OCI-LY7 (cell line): ENCODE measurements around the gene RAF1. TPM values are rescaled to one million over a fixed set of nuclear protein-coding genes. Genes with fewer than 3 reads are reported as not detected.
A peak's percentile ranks its signal among the peaks of the same experiment; 100 is the strongest.

Experiments
- BruUV-seq: library from RNA; stranded (reverse); fragments of 400-500 nt; replicated peaks from 2 replicates; lab custom pipeline; 2021; lab: Mats Ljungman, UMichigan
- CTCF ChIA-PET: fragments of 300-600 bp; sonication (Branson Sonifier 250); formaldehyde crosslinking; loops from one replicate; lab custom pipeline; 2022; ENCODE audit warnings: antibody characterized with exemption; ENCODE audit not compliant: unreplicated experiment; lab: Charles Lee
- POLR2A ChIA-PET: fragments of 300-600 bp; sonication (Branson Sonifier 250); formaldehyde crosslinking; loops from one replicate; lab custom pipeline; 2022; ENCODE audit warnings: antibody characterized with exemption; lab: Charles Lee
- DNase-seq: peaks from one replicate; pipeline ENCODE4 v3.0.0-alpha.2; 2015; ENCODE audit warnings: low spot score
- H2AFZ ChIP-seq: fragments of 200-600 bp; sonication (generic), shearing (Covaris generic); 2 replicates; pipeline ENCODE4 v1.6.1; 2014; ENCODE audit warnings: mild to moderate bottlenecking, antibody characterized with exemption, low read length, moderate library complexity
- H3K27ac ChIP-seq: fragments of 200-600 bp; sonication (generic); 2 replicates; pipeline ENCODE4 v1.5.1; 2014; ENCODE audit warnings: mixed run types, low read depth, mild to moderate bottlenecking, moderate library complexity, low read length, inconsistent platforms; ENCODE audit not compliant: poor library complexity, severe bottlenecking
- H3K36me3 ChIP-seq: fragments of 200-600 bp; sonication (generic); 2 replicates; pipeline ENCODE4 v1.6.1; 2014; ENCODE audit warnings: mild to moderate bottlenecking, antibody characterized with exemption, low read length, moderate library complexity, mixed read lengths; ENCODE audit not compliant: insufficient read depth
- H3K4me1 ChIP-seq: fragments of 200-600 bp; sonication (generic); 2 replicates; pipeline ENCODE4 v1.5.1; 2014; ENCODE audit warnings: mild to moderate bottlenecking, low read length; ENCODE audit not compliant: insufficient read depth, poor library complexity, severe bottlenecking
- H3K4me2 ChIP-seq: fragments of 200-600 bp; sonication (generic); 2 replicates; pipeline ENCODE4 v1.6.1; 2014; ENCODE audit warnings: mild to moderate bottlenecking, low read length
- H3K4me3 ChIP-seq: fragments of 200-600 bp; sonication (generic); 2 replicates; pipeline ENCODE4 v1.5.1; 2014; ENCODE audit warnings: mild to moderate bottlenecking, low read depth, low read length; ENCODE audit not compliant: poor library complexity, severe bottlenecking
- H3K79me2 ChIP-seq: fragments of 200-600 bp; sonication (generic); 2 replicates; pipeline ENCODE4 v1.6.1; 2016; ENCODE audit warnings: low read depth, mild to moderate bottlenecking, low read length, moderate library complexity, mixed read lengths; ENCODE audit not compliant: insufficient read depth
- H3K9me2 ChIP-seq: fragments of 200-600 bp; sonication (generic); 2 replicates; pipeline ENCODE4 v1.6.1; 2016; ENCODE audit warnings: mild to moderate bottlenecking, low read length, mixed read lengths; ENCODE audit not compliant: insufficient read depth
- H3K9me3 ChIP-seq: fragments of 200-600 bp; sonication (generic); 2 replicates; pipeline ENCODE4 v1.6.1; 2014; ENCODE audit warnings: mild to moderate bottlenecking, mixed run types, low read length, mixed read lengths
- H4K20me1 ChIP-seq: fragments of 200-600 bp; sonication (generic); 2 replicates; pipeline ENCODE4 v1.6.1; 2014; ENCODE audit warnings: mild to moderate bottlenecking, antibody characterized with exemption, low read length, moderate library complexity, mixed read lengths; ENCODE audit not compliant: insufficient read depth
- EZH2phosphoT487 ChIP-seq: fragments of 200-600 bp; sonication (generic); IDR thresholded peaks from 2 replicates; pipeline ENCODE4 v1.6.1; 2018; ENCODE audit warnings: low read depth, borderline replicate concordance, mild to moderate bottlenecking, mixed run types, antibody characterized with exemption, low read length, moderate library complexity, mixed read lengths
- intact Hi-C: fragments of 100-400 bp; cut with micrococcal nuclease; formaldehyde crosslinking; loops from one replicate; pipeline ENCODE4 v1.10.0; 2022; ENCODE audit not compliant: unreplicated experiment
- small RNA-seq: library from RNA; depleted of rRNA; stranded (forward); fragments of <200 nt; gene quantifications from one replicate; pipeline ENCODE3, GENCODE V24; 2014
- total RNA-seq, 2 experiments: library from RNA; depleted of rRNA in 1 of 2; stranded (reverse); fragments of >200 nt in 1 of 2; shearing (Covaris generic) in 1 of 2; gene quantifications; 2 replicates each; pipeline ENCODE4 v1.2.3, GENCODE V29; 2014 to 2022
- TF ChIP-seq, protein P1 (sequence below): fragments of 200-600 bp; sonication (generic); conservative IDR thresholded peaks from 2 replicates; pipeline ENCODE4 v1.5.1; 2014; ENCODE audit warnings: mild to moderate bottlenecking, antibody characterized with exemption, low read length, moderate library complexity, mixed read lengths

Gene RAF1
- total RNA-seq, 2 experiments from 2014 or later: 88.0 to 90.8 TPM

DNA sequence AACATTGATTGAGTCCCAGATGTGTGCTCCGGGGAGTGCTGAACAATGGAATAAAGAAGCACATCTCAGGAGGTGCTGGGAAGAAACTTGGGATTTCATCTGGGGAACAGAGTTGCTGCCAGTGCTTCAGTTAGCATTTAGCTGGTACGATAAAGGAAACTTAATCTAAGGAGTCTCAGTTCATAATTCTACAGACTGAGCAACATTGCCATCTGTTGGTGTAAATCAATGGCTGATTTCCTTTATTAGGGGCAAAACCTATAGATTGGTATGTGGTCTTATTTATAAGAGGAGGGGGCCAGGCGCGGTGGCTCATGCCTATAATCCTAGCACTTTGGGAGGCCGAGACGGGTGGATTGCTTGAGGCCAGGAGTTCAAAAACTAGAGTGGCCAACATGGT lies 127.5 kb downstream of the RAF1 start:
- H3K4me3 ChIP-seq: no peak overlapping the region
- H3K9me2 ChIP-seq: no peaks in the 10 kb centered on the region
- intact Hi-C loops: no loop called here
- TF ChIP-seq EZH2phosphoT487: no peak
- TF ChIP-seq, protein P1, sequence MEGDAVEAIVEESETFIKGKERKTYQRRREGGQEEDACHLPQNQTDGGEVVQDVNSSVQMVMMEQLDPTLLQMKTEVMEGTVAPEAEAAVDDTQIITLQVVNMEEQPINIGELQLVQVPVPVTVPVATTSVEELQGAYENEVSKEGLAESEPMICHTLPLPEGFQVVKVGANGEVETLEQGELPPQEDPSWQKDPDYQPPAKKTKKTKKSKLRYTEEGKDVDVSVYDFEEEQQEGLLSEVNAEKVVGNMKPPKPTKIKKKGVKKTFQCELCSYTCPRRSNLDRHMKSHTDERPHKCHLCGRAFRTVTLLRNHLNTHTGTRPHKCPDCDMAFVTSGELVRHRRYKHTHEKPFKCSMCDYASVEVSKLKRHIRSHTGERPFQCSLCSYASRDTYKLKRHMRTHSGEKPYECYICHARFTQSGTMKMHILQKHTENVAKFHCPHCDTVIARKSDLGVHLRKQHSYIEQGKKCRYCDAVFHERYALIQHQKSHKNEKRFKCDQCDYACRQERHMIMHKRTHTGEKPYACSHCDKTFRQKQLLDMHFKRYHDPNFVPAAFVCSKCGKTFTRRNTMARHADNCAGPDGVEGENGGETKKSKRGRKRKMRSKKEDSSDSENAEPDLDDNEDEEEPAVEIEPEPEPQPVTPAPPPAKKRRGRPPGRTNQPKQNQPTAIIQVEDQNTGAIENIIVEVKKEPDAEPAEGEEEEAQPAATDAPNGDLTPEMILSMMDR: 0 out of 2 replicates have a peak, but pooled peaks have one; percentile 14
- no peak overlapping the region for H3K27ac ChIP-seq
- no peaks in the 10 kb centered on the region for H4K20me1 ChIP-seq
- no peaks in the 10 kb centered on the region for H3K79me2 ChIP-seq
- no peak for DNase-seq
- no TSS peak for BruUV-seq
- H3K4me2 ChIP-seq: no peak overlapping the region
- no peaks in the 10 kb centered on the region for H3K4me1 ChIP-seq
- H3K36me3 ChIP-seq: peaks cover 39% of the 10 kb centered on the region
- H3K9me3 ChIP-seq: no peaks in the 10 kb centered on the region
- H2AFZ ChIP-seq: no peak overlapping the region
- CTCF ChIA-PET: no interaction called here
- POLR2A ChIA-PET: interaction anchor here (1.2 kb wide), 1 partner anchor 52 kb away, joined by 3 read pairs; the partner anchor contains the start of gene TSEN2

Small RNA genes lying within 50 kb of the gene (small RNA-seq; reads per million reads assigned to genes)
- gene CRIP1P1 (not detected), gene RF00017 (not detected)

Other genes starting within 250 kb of the RAF1 start
- 33.2 and 40.7 TPM in 2 replicates for gene TSEN2, start 179.6 kb downstream of the RAF1 start, total RNA-seq (2014; rRNA removed; shearing (Covaris generic))
- gene TSEN2, start 179.6 kb downstream of the RAF1 start, total RNA-seq (2022): 30.7 and 41.4 TPM in 2 replicates
- gene MKRN2OS, start 118.6 kb downstream of the RAF1 start, total RNA-seq (2014; rRNA removed; shearing (Covaris generic)): 0.28 TPM in 1 of 2 replicates, not detected in the other
- gene MKRN2OS, start 118.6 kb downstream of the RAF1 start, total RNA-seq (2022): not detected in 2 replicates
- 19.4 and 25.7 TPM in 2 replicates for gene MKRN2, start 107.0 kb downstream of the RAF1 start, total RNA-seq (2014; rRNA removed; shearing (Covaris generic))
- gene MKRN2, start 107.0 kb downstream of the RAF1 start, total RNA-seq (2022): 20.2 and 21.9 TPM in 2 replicates
- gene TMEM40, start 95.1 kb upstream of the RAF1 start, total RNA-seq (2014; rRNA removed; shearing (Covaris generic)): not detected in 2 replicates
- gene TMEM40, start 95.1 kb upstream of the RAF1 start, total RNA-seq (2022): not detected in 2 replicates
- 8.9 and 11.0 TPM in 2 replicates for gene CAND2, start 132.6 kb upstream of the RAF1 start, total RNA-seq (2014; rRNA removed; shearing (Covaris generic))
- gene CAND2, start 132.6 kb upstream of the RAF1 start, total RNA-seq (2022): 4.0 and 4.1 TPM in 2 replicates
- 3,339 and 3,717 TPM in 2 replicates for gene RPL32, start 177.4 kb upstream of the RAF1 start, total RNA-seq (2014; rRNA removed; shearing (Covaris generic))
- 2,099 and 2,324 TPM in 2 replicates for gene RPL32, start 177.4 kb upstream of the RAF1 start, total RNA-seq (2022)